HG03103 (cell line): Measurements from ENCODE around the gene NTHL1.

Experiments used
- ATAC-seq: cut with Tn5 transposase; IDR thresholded peaks from one replicate; pipeline ENCODE4 v1.9.1; 2021; ENCODE audit warnings: low read depth; ENCODE audit not compliant: unreplicated experiment

The NTHL1 gene

GRCh38 chr16:2084895-2085625 lies 37.4 kb upstream of the NTHL1 start:
- no peak for ATAC-seq

- ATAC-seq = no peak
These were observed 36.5 kb upstream of the NTHL1 start for GRCh38 chr16:2083876-2084780.

GRCh38 chr16:2083409-2083808 lies 35.8 kb upstream of the NTHL1 start:
- ATAC-seq = no peak

GRCh38 chr16:2082983-2083364 lies 35.3 kb upstream of the NTHL1 start:
- no peak for ATAC-seq

- ATAC-seq = no peak
These were observed 34.7 kb upstream of the NTHL1 start for GRCh38 chr16:2082171-2082982.

GRCh38 chr16:2081201-2082084 lies 33.8 kb upstream of the NTHL1 start:
- no peak for ATAC-seq

GRCh38 chr16:2079991-2080390 lies 32.4 kb upstream of the NTHL1 start:
- ATAC-seq = no peak

- no peak for ATAC-seq
These were observed 31.7 kb upstream of the NTHL1 start for GRCh38 chr16:2079311-2079800.

GRCh38 chr16:2078691-2079090 lies 31.1 kb upstream of the NTHL1 start:
- no peak for ATAC-seq

- ATAC-seq = no peak
These were observed 30.5 kb upstream of the NTHL1 start for GRCh38 chr16:2078096-2078495.

- ATAC-seq = no peak
These were observed 30.1 kb upstream of the NTHL1 start for GRCh38 chr16:2077696-2078095.

GRCh38 chr16:2077016-2077415 lies 29.4 kb upstream of the NTHL1 start:
- no peak for ATAC-seq

- ATAC-seq = no peak
These were observed 28.6 kb upstream of the NTHL1 start for GRCh38 chr16:2076072-2076865.

- ATAC-seq = no peak
These were observed 28.0 kb upstream of the NTHL1 start for GRCh38 chr16:2075631-2076030.

GRCh38 chr16:2074071-2074470 lies 26.4 kb upstream of the NTHL1 start:
- ATAC-seq = no peak

- no peak for ATAC-seq
These were observed 25.3 kb upstream of the NTHL1 start for GRCh38 chr16:2072926-2073325.

- ATAC-seq = no peak
These were observed 24.0 kb upstream of the NTHL1 start for GRCh38 chr16:2071454-2072202.
